GM12878 (cell line): ENCODE results near the gene EFCAB13. TPM values are rescaled to one million over a fixed set of nuclear protein-coding genes. Genes with fewer than 3 reads are reported as not detected.
"Not testable (repeated sequence)": the region's sequence is repeated elsewhere in the genome, so short reads cannot be mapped to it uniquely, and the experiment has no call there.

Source experiments
- ATAC-seq: fragments of 200-7000 bp; cut with Tn5 transposase; 3 replicates; pipeline ENCODE4 v1.9.1; 2020; ENCODE audit warnings: mild to moderate bottlenecking, moderate library complexity
- BruUV-seq: library from RNA; stranded (reverse); fragments of 400-500 nt; replicated peaks from 2 replicates; lab custom pipeline; 2021; lab: Mats Ljungman, UMichigan
- CTCF ChIA-PET: fragments of 300-600 bp; sonication (Branson Sonifier 250); formaldehyde crosslinking; extraction: SDS; loops from one replicate; lab custom pipeline; 2021; ENCODE audit warnings: inconsistent platforms; lab: Yijun Ruan, JAX
- POLR2A ChIA-PET: fragments of 350-600 bp; formaldehyde crosslinking; extraction: SDS; loops from one replicate; lab custom pipeline; 2021; ENCODE audit warnings: inconsistent platforms; lab: Charles Lee
- RAD21 ChIA-PET: fragments of 300-600 bp; sonication (Branson Sonifier 250); formaldehyde crosslinking; loops from one replicate; lab custom pipeline; 2023; ENCODE audit warnings: antibody characterized with exemption; ENCODE audit not compliant: unreplicated experiment; lab: Charles Lee
- SMC1A ChIA-PET: fragments of 300-600 bp; sonication (Branson Sonifier 250); formaldehyde crosslinking; loops from one replicate; lab custom pipeline; 2023; ENCODE audit not compliant: unreplicated experiment, uncharacterized antibody; lab: Charles Lee
- DNase-seq: peaks from one replicate; pipeline ENCODE4 v3.0.0-alpha.2; 2011; ENCODE audit warnings: low read depth, low spot score
- FAIRE-seq: peaks from 3 replicates; lab custom pipeline; 2011; peaks lifted over from hg19 to GRCh38; lab: Jason Lieb, UNC
- H2AFZ ChIP-seq: 2 replicates; pipeline ENCODE4 v1.6.0; 2011; ENCODE audit warnings: low read depth, low read length, control low read depth; ENCODE audit not compliant: control insufficient read depth
- H3K27ac ChIP-seq: 2 replicates; pipeline ENCODE4 v1.5.1; 2011; ENCODE audit warnings: control low read depth; ENCODE audit not compliant: control insufficient read depth, insufficient read depth
- H3K27me3 ChIP-seq, 2 experiments: replicated peaks in 1 of 2; 2 replicates each; pipeline versions ENCODE4 v1.6.0 to v1.6.1; 2011; ENCODE audit warnings: low read length in 1 of 2; ENCODE audit not compliant: control insufficient read depth in 2 of 2, insufficient read depth in 2 of 2
- H3K36me3 ChIP-seq, 2 experiments: 2 replicates each; pipeline ENCODE4 v1.5.1; 2011; ENCODE audit warnings: low read length in 1 of 2; ENCODE audit not compliant: control insufficient read depth in 2 of 2, insufficient read depth in 2 of 2
- H3K4me1 ChIP-seq: 2 replicates; pipeline ENCODE4 v1.6.1; 2011; ENCODE audit warnings: mild to moderate bottlenecking, low read length, moderate library complexity, mixed read lengths; ENCODE audit not compliant: control insufficient read depth, insufficient read depth
- H3K4me2 ChIP-seq: 2 replicates; pipeline ENCODE4 v1.6.0; 2011; ENCODE audit warnings: control low read depth; ENCODE audit not compliant: control insufficient read depth, insufficient read depth
- H3K4me3 ChIP-seq: fragments of 200-600 bp; sonication (generic); 2 replicates; pipeline ENCODE4 v1.5.1; 2016
- H3K79me2 ChIP-seq: 2 replicates; pipeline ENCODE4 v1.6.0; 2011; ENCODE audit warnings: low read length; ENCODE audit not compliant: control insufficient read depth, insufficient read depth
- H3K9ac ChIP-seq: 2 replicates; pipeline ENCODE4 v1.8.0; 2011; ENCODE audit warnings: low read length, control low read depth, mixed read lengths; ENCODE audit not compliant: control insufficient read depth, insufficient read depth
- H3K9me3 ChIP-seq: replicated peaks from 3 replicates; pipeline ENCODE4 v1.5.1; 2011; ENCODE audit warnings: mild to moderate bottlenecking, low read length; ENCODE audit not compliant: control insufficient read depth, insufficient read depth
- H4K20me1 ChIP-seq: 2 replicates; pipeline ENCODE4 v1.6.0; 2011; ENCODE audit not compliant: control insufficient read depth, insufficient read depth
- CBFB ChIP-seq: IDR thresholded peaks from 2 replicates; pipeline ENCODE4 v1.6.1; 2016; ENCODE audit warnings: antibody characterized with exemption, low read depth
- DPF2 ChIP-seq: fragments of 450-650 bp; IDR thresholded peaks from 2 replicates; pipeline ENCODE4 v1.6.1; 2017; ENCODE audit warnings: mild to moderate bottlenecking
- EP300 ChIP-seq, 2 experiments: fragments of 150-350 bp in 1 of 2; IDR thresholded peaks; 2 replicates each; pipeline ENCODE4 v1.6.1; 2011 to 2012; ENCODE audit warnings: low read depth in 2 of 2, low read length in 2 of 2, borderline replicate concordance in 1 of 2, improper control_type of control experiment in 1 of 2, inconsistent platforms in 1 of 2; ENCODE audit not compliant: control insufficient read depth in 1 of 2
- MYC ChIP-seq: IDR thresholded peaks from 2 replicates; pipeline ENCODE4 v1.6.1; 2011; ENCODE audit warnings: mild to moderate bottlenecking, low read length, moderate library complexity, inconsistent platforms; ENCODE audit not compliant: insufficient read depth, insufficient replicate concordance, insufficient read length, severe bottlenecking
- SIX5 ChIP-seq: IDR thresholded peaks from 2 replicates; pipeline ENCODE4 v1.6.1; 2011; ENCODE audit warnings: mild to moderate bottlenecking, low read depth, low read length, moderate library complexity; ENCODE audit not compliant: severe bottlenecking
- SMARCA5 ChIP-seq: fragments of 450-650 bp; IDR thresholded peaks from 2 replicates; pipeline ENCODE4 v1.6.1; 2017; ENCODE audit warnings: mild to moderate bottlenecking
- SUZ12 ChIP-seq: fragments of 200-600 bp; sonication (generic); IDR thresholded peaks from one replicate; pipeline ENCODE4 v1.6.1; 2018; ENCODE audit warnings: antibody characterized with exemption, mild to moderate bottlenecking; ENCODE audit not compliant: unreplicated experiment
- TCF7 ChIP-seq: IDR thresholded peaks from 2 replicates; pipeline ENCODE4 v1.6.1; 2014; ENCODE audit warnings: antibody characterized with exemption, borderline replicate concordance
- ZBED1 ChIP-seq: IDR thresholded peaks from 2 replicates; pipeline ENCODE4 v1.6.1; 2016; ENCODE audit warnings: borderline replicate concordance
- ZNF384 ChIP-seq: IDR thresholded peaks from 2 replicates; pipeline ENCODE4 v1.6.1; 2012; ENCODE audit warnings: low read depth, mild to moderate bottlenecking, low read length, improper control_type of control experiment, borderline replicate concordance
- WGBS: methylation state at CpG from one replicate; pipeline ENCODE4 v1.1.6; 2016; ENCODE audit warnings: low lambda C conversion rate; ENCODE audit not compliant: insufficient replicate concordance, insufficient coverage; ENCODE audit errors: missing lambda C conversion rate; 5-methylcytosine and 5-hydroxymethylcytosine counted together
- in situ Hi-C: fragments of 300-500 bp; cut with MboI; formaldehyde crosslinking; loops from 9 replicates; pipeline ENCODE4 v1.14.3; 2018; ENCODE audit warnings: mixed read lengths
- intact Hi-C: fragments of 100-400 bp; cut with micrococcal nuclease; formaldehyde crosslinking; loops from one replicate; pipeline ENCODE4 v1.14.2; 2022; ENCODE audit not compliant: unreplicated experiment
- polyA plus RNA-seq, 11 experiments: library from polyadenylated mRNA; depleted of rRNA in 4 of 11; unstranded in 6 of 11; stranded (reverse) in 5 of 11; fragments of >200 nt; fragmentation: Nextera tagmentation in 4 of 11; fragmentation: Illumina TruSeq in 1 of 11; extraction: Ambion mirVana in 4 of 11; extraction: Trizol in 1 of 11; gene quantifications; 1 replicate in 1 of 11; 2 replicates in 10 of 11; pipeline versions ENCODE4 v1.2.1 to v1.2.3, GENCODE V29; 2011 to 2016; ENCODE audit warnings: inconsistent platforms in 2 of 11, missing spikeins in 2 of 11, low read depth in 1 of 11
- total RNA-seq, 4 experiments: library from RNA; depleted of rRNA in 3 of 4; stranded (reverse); fragments of >200 nt in 3 of 4; fragmentation: Illumina TruSeq in 1 of 4; extraction: Trizol in 1 of 4; gene quantifications; 2 replicates each; pipeline versions ENCODE4 v1.2.1 to v1.2.3, GENCODE V29; 2013 to 2021

EFCAB13 gene
- total and polyA plus RNA-seq, 10 of the 15 experiments (the other 5 are each of a cell fraction or from before 2014, with no cell fraction given) = 0.90 to 8.7 (median 5.0) TPM

- DNase-seq, intact Hi-C loops, H3K4me3 ChIP-seq, SMC1A ChIA-PET, CTCF ChIA-PET, H3K79me2 ChIP-seq, FAIRE-seq, H3K4me1 ChIP-seq, H3K9me3 ChIP-seq, H3K36me3 ChIP-seq, H3K27me3 ChIP-seq, H3K9ac ChIP-seq, RAD21 ChIA-PET, BruUV-seq, in situ Hi-C loops, H3K27ac ChIP-seq, POLR2A ChIA-PET, H4K20me1 ChIP-seq: not testable (repeated sequence)
- ATAC-seq = peak; percentile 61
- 99% methylated on average over 3 of the region's 3 CpGs for WGBS
- Histone ChIP-seq H3K4me2 (0 out of 2 replicates have a peak overlapping the region, but pooled peaks have one; percentile 3), H2AFZ (peak overlapping the region; percentile 41)
Observed at GRCh38 chr17:47425887-47426635, 102.3 kb downstream of the EFCAB13 start.

DNA sequence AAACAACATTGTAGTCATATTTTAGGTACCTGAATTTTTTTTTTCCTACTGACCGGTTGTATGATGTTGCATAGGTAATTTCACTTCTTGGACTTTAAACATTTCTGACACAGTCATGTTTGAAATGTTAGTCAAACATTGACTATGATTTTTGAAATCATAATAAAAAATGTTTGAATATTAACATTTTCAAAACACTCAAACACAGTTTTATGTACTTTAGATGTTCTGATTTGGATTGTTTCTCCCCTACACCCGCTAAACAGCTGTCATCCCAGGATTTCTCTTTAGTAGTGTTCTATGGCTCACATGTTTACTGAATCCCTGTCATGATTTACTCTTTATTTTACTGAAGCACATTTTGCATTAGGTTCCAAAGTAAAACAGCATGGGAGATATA is 104.2 kb downstream of the EFCAB13 start:
- ATAC-seq = no peak
- ChIA-PET RAD21 (no interaction called here), SMC1A (no interaction called here), CTCF (interaction anchor here (1.5 kb wide), 1 partner anchor 462 kb away, joined by 3 read pairs; no protein-coding TSS in a partner anchor), POLR2A (no interaction called here)
- Histone ChIP-seq H3K36me3 (no peaks in the 10 kb centered on the region), H4K20me1 (no peaks in the 10 kb centered on the region), H3K9ac (no peak overlapping the region), H3K9me3 (peaks cover 4% of the 10 kb centered on the region; the same call in 1 of the 3 replicates), H3K4me1 (no peaks in the 10 kb centered on the region), H3K27me3 (no peaks in the 10 kb centered on the region), H3K4me2 (no peak overlapping the region), H2AFZ (no peak overlapping the region), H3K27ac (no peak overlapping the region), H3K4me3 (no peak overlapping the region), H3K79me2 (no peaks in the 10 kb centered on the region)
- TF ChIP-seq MYC = no peak
- TF ChIP-seq TCF7 = no peak
- no peak for TF ChIP-seq CBFB
- TF ChIP-seq SMARCA5 = no peak
- no peak for TF ChIP-seq EP300 (IDR thresholded peaks at IDR 0.05; ENCODE audit: borderline replicate concordance in 1 of 2, control insufficient read depth in 1 of 2, low read depth in 2 of 2, low read length in 2 of 2)
- TF ChIP-seq ZNF384 = no peak
- TF ChIP-seq ZBED1 = no peak
- no peak for TF ChIP-seq SUZ12
- no peak for TF ChIP-seq DPF2
- no peak for TF ChIP-seq SIX5
- intact Hi-C loops = no loop called here
- WGBS = 72% methylated on average over 2 of the region's 2 CpGs
- no peak for FAIRE-seq
- no TSS peak for BruUV-seq
- in situ Hi-C loops = no loop called here
- no peak for DNase-seq

DNA sequence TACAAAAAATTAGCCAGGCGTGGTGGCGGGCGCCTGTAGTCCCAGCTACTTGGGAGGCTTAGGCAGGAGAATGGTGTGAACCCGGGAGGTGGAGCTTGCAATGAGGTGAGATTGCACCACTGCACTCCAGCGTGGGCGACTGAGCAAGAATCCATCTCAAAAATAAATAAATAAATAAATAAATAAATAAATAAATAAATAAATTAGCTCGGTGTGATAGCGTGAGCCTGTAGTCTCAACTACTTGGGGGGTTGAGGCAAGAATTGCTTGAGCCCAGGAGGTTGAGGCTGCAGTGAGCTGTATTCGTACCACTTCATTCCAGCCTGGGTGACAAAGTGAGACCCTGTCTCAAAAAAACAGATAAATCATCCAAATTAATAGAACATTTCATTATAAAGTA is 108.5 kb downstream of the EFCAB13 start:
- POLR2A ChIA-PET = interaction anchor here (1.4 kb wide), 1 partner anchor 9 kb away, joined by 3 read pairs; no protein-coding TSS in a partner anchor
- BruUV-seq, H2AFZ ChIP-seq, H4K20me1 ChIP-seq, H3K27ac ChIP-seq, H3K4me1 ChIP-seq, H3K79me2 ChIP-seq, ATAC-seq, DNase-seq, H3K9ac ChIP-seq, SMC1A ChIA-PET, H3K4me2 ChIP-seq, H3K27me3 ChIP-seq, H3K4me3 ChIP-seq, H3K9me3 ChIP-seq, H3K36me3 ChIP-seq, intact Hi-C loops, FAIRE-seq, in situ Hi-C loops, CTCF ChIA-PET: not testable (repeated sequence)
- 98% methylated on average over 9 of the region's 9 CpGs for WGBS
- RAD21 ChIA-PET = interaction anchor here (0.5 kb wide), 1 partner anchor 693 kb away, joined by 3 read pairs; no protein-coding TSS in a partner anchor
